ENCODE results near the gene PARP14.
"Not testable (repeated sequence)": the region's sequence is repeated elsewhere in the genome, so short reads cannot be mapped to it uniquely, and the experiment has no call there.

PARP14 gene

DNA sequence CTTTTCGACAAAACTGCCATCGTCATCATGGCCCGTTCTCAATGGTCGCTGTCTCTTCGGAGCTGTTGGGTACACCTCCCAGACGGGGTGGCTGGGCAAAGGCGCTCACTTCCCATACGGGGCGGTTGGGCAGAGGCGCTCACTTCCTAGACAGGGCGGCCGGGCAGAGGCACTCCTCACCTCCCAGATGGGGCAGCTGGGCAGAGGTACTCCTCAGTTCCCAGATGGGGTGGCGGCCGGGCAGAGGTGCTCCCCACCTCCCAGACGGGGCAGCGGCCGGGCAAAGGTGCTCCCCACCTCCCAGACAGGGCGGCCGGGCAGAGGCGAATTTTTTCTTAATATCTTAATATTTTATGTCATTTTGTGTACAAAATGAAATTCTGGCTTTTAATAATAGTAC lies 44.5 kb downstream of the PARP14 start:
- DNase-seq = no peak

DNA sequence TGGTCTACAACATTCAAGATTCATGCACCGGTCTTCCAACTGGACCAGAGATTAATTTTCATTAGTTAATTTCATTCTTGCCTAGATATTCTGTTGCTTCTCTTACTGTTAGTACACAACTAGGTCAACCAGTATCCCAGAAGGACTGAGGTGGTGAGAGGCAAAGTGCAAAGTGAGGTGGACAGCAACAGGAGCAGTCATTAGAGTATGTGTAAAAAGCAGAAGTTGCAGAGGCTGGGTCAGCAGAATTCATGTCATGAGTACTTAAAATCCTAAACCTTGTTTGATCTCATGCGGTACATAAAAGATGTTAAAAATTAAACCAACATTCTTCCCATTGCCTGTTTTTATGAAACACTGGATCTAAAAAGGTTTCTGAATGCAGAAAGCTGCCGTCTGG lies 46.7 kb downstream of the PARP14 start:
- DNase-seq = no peak

DNA sequence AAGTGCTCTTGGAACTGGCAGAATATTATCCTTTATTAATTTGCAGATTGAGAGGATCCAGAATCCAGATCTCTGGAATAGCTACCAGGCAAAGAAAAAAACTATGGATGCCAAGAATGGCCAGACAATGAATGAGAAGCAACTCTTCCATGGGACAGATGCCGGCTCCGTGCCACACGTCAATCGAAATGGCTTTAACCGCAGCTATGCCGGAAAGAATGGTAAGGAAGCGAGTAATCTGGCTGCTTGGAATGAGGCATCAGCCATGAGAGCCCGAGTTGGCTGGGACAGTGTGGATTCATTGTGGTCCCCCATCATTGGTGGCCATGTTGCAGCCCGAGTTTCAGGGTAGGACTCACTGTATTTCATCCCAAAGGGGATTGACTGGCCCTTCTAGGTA lies 47.1 kb downstream of the PARP14 start:
- no peak for DNase-seq

DNA sequence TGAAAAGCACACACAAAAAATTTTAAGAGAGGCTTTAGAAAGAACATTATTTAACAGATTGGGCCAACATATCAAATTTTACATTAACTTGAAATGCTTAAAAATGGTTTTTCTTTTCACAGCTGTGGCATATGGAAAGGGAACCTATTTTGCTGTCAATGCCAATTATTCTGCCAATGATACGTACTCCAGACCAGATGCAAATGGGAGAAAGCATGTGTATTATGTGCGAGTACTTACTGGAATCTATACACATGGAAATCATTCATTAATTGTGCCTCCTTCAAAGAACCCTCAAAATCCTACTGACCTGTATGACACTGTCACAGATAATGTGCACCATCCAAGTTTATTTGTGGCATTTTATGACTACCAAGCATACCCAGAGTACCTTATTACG lies 47.5 kb downstream of the PARP14 start:
- no peak for DNase-seq

DNA sequence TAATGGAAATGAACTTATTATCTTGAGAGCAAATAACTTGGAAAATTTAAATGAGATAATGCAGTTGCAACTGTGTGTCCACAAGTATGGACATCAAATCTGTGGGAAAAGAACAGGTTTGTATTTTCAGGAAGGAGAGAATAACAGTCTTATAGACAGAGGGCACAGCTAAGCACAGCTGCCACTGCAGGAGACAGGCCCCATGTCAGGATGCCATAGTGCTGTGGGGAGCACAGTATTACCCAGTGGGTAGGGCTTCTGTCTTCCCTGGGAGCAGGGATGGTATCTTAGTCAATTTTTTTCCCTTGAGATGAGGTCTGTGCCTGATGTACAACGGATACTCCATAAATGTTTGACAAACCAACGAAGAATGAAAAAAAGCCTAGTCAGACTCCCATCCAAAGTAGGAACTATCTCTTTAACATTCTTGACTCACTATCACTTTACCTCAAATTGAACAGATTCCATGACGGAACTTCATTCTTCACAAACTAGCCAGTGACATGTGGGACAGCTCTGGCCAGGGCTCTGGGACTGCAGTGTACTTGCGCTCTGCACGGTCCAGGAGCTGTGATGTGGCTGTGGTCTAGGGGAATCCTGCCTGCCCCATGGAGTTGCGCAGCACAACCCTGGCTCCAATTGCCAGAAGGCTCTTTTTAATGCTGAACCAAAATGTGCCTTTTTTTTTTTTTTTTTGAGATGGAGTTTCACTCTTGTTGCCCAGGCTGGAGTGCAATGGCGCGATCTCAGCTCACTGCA lies 48.3 kb downstream of the PARP14 start:
- no peak for DNase-seq

DNA sequence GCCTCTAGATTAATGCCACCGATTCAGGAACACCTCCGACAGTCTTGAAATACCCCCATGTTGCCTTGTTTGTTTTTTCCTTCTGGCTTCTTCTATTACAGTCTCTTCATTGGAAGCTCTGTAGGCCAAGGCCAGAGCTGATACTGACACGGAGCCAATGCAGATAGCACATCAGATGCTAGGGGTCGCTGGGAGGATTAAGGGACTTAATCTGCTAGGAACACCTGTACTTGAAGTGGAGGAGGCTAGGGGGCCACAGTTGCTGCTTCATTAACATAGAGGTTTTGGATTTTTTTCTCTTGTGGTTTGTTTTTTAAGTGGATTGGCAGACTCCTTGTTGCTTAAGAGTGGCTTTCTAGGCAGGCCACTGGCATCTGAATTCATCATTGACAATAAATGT lies 49.6 kb downstream of the PARP14 start:
- no peak for DNase-seq

DNA sequence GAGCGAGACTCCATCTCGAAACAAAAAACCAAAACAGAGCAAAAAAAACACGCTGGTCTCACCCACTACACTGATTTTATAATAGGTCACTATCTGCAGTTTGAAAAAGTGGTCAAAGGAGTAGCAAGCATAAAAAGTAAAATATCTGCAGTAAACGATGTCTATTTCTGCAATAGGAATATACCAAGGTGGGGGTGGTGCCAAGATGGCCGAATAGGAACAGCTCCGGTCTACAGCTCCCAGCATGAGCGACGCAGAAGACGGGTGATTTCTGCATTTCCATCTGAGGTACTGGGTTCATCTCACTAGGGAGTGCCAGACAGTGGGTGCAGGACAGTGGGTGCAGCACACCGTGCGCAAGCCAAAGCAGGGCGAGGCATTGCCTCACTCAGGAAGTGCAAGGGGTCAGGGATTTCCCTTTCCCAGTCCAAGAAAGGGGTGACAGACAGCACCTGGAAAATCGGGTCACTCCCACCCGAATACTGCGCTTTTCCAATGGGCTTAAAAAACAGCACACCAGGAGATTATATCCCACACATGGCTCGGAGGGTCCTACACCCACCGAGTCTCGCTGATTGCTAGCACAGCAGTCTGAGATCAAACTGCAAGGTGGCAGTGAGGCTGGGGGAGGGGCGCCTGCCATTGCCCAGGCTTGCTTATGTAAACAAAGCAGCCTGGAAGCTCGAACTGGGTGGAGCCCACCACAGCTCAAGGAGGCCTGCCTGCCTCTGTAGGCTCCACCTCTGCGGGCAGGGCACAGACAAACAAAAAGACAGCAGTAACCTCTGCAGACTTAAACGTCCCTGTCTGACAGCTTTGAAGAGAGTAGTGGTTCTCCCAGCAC lies 52.3 kb downstream of the PARP14 start:
- DNase-seq = not testable (repeated sequence)

DNA sequence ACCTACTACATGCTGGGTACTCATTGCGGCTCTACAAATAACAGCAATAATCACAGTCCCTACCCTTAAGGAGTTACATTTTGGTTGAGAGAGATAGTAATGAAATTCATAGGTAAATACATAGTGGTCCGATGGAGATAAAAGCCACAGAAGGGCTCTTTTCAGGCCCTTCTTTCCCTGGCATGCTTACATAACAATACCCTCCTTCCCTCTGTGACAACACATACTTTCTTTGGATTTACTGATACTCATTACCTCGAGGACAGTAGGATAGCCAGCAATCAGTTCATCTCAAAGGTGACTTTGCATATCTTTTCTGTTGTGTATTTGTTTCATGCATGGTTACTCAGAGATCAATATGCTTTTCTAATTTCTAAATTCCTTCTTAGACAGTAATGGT lies 58.5 kb downstream of the PARP14 start:
- DNase-seq = no peak

DNA sequence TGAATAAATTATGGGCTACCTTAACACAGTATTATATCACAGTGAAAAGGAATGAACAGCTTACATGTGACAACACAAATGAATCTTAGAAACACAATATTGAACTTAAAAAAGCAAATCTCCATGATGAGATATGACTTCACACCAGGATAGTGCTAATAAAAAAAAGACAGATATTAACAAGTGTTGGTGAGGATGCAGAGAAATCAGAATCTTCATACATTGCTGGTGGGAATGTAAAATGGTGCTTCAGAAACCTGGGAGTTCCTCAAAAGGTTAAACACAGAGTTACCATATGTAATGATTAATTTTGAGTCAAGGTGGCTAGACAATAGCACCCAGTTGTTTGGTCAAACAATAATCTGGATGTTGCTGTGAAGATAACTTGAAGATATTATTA lies 61.6 kb downstream of the PARP14 start:
- no peak for DNase-seq

DNA sequence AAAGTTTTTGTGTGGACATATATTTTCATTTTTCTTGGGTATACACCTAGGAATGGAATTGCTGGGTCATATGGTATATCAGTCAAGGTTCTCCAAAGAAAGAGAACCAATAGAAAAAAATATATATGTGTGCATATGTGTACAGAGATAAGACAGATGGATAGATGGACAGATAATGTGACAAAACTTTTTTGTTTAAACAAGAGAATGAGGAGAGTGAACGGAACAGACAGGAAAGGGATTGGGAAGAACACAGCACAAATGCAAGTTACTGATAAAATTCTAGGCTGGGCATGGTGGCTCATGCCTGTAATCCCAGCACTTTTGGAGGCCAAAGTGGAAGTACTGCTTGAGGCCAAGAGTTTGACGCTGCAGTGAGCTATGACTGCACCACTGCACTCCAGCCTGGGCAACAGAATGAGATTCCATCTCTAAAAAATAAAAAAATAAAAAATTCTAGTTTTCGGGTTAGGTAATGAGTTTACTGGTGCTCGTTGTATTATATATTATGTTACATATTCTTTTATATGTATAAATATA lies 63.0 kb downstream of the PARP14 start:
- no peak for DNase-seq

DNA sequence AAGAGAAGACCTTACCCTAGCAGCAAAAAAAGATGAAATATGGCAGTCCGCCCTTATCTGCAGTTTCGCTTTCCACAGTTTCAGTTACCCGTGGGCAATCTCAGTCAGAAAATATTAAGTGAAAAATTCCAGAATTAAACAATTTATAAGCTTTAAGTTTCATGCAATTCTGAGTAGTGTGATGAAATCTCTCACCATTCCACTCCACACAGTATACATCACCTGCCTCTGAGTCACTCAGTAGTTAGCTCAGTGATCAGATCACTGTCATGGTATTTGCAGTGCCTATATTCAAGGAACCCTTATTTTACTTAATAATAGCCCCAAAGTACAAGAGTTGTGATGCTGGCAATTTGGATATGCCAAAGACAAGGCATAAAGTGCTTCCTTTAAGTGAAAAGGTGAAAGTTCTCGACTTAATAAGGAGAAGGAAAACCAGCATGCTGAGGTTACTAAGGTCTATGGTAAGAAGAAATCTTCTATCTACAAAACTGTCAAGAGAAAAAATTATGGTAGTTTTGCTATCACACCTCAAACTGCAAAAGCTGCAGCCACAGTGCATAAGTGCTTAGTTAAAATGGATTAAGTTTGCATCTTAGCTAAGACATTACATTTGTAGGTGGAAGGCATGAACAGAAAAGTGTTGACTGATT lies 64.9 kb downstream of the PARP14 start:
- no peak for DNase-seq

DNA sequence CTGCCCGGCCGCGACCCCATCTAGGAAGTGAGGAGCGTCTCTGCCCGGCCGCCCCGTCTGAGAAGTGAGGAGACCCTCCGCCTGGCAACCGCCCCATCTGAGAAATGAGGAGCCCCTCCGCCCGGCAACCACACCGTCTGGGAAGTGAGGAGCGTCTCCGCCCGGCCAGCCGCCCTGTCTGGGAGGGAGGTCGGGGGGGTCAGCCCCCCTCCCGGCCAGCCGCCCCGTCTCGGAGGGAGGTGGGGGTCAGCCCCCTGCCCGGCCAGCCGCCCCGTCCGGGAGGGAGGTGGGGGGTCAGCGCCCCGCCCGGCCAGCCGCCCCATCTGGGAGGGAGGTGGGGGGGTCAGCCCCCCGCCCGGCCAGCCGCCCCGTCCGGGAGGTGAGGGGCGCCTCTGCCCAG lies 66.7 kb downstream of the PARP14 start:
- not testable (repeated sequence) for DNase-seq

DNA sequence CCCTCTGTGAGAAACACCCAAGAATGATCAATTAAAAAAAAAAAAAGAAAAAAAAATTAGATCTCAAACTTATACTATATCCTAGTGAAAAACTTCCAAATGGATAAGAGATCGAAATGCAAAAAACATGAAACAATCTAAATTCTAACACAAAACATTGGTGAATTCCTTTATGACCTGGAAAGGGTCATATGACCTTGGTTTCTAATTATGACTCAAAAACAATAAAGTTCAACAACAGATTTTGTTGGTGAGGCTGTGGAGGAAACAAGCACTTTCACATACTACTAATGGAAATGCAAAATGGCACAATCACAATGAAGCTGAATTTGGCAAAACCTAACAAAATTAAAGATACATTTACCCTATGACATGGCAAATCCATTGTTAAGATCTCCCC lies 67.7 kb downstream of the PARP14 start:
- no peak for DNase-seq

DNA sequence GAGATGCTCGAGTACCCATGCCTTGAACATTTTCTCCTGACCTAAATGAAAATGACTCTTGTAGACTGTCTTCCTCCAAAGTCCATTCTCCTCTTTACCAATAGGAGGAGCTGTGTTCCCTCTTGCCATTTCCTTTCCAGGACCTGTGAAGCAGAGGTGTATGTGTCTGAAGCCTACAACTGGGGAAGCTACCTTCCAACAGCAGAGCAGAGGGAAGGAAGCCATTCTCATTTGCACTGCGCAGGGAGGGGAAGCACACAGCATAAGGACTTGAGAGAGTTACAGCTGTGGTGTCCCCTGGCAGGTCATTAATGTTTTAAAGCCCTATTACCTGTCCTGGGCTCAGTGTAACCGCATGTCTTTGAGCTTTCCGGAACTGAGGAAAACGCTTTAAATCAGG lies 74.3 kb downstream of the PARP14 start:
- DNase-seq = peak; percentile 63

DNA sequence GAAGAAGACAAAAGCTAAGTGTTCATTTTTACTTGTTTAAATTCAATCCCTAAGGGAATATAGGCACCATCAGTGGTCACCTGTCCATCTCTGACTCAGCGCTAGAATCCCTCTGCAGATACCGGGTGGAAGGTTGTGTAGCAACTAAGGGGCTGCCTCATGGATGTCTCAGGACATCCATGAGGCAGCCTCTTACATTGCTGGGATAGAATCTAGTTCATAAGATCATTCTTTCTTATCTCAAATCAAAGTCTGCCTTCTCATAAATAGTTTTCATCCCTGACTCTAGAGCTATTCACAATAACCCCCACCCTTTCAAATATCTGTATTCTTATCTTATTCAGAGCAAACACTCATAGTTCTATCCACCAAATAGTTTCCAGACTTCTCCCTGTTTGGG lies 74.9 kb downstream of the PARP14 start:
- no peak for DNase-seq

DNA sequence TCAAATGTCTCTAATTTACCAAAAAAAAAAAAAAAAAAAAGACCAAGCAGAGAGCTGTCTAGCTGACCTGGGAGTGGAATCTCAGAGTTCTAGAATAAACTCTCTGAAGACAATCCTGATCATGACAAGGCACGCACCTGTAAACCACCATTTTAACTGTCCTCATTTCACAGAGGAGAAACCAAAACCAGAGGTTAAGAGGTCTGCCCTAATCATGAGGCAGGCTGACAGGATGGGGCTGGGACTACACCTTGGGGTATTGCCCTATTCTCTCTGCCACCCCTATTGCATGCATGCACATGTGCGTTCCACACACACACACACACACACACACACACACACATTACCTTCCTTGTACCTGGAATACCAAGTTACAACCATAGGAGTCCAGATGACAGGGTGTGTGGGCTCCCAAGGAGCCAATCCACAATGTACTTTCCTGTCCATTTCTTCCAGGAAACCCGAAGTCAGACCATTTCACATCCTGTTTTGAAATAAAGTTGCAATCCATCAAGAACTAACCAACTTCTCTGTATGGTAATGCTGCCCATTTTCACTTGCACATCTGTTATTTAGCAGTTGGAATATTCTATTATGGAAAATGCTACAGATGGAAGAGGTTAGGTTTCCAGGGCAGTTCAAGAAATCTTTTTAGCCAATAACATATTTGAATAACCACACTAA lies 78.4 kb downstream of the PARP14 start:
- no peak for DNase-seq

DNA sequence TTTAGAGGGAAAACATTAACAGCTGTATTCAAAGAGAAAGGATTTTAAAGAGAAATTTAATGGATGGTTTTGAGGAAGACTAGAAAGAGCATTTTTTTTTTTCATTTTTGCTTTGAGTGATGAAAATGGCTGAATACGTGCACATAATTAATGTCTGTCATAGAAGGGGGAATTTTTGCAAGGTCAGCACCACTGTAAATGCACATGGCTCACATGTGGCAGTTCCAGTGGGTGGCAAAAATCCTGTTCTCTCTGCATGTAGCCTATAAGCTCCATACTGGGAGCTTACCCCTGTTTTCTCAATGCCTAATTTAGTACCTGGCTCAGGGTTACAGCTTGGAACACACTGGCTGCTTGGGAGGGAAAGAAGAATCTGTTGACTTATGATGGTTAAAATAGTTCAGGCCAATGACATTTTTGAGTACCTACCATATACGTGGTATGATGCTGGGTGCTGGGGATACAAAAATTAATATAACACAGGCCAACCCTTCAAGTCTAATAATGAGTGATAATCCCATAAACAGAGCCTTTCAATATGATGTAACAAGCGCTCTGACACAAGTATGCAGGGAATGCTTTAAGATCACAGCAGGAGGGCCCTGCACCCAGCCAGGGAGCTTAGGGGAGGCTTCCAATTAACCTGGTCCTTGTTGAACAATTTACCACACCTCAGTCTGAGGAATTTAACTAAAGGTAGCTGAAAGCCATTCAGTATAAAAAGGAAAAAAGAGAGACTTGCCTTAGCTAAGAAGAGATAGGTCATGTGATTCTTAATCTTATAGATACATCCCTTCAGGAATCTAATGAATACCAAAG lies 80.0 kb downstream of the PARP14 start:
- DNase-seq = no peak

DNA sequence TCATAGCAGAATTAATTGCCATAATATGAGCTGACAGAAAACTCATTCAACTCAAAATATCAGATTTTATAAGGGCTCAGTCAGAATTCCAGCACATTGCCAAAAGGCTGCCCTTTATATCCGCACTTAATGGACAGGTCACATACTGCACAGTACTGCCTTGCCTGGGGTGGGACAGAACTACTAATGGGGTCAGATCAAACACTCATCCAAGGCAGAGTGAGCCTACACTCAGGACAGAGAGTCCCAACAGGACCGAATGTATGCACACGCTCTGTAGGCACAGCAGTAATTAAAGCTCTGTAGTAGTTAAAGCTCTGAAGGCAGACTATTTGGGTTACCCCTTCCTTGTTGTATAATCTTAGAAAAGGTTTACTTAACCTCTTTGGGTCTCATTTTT lies 85.8 kb downstream of the PARP14 start:
- no peak for DNase-seq

DNA sequence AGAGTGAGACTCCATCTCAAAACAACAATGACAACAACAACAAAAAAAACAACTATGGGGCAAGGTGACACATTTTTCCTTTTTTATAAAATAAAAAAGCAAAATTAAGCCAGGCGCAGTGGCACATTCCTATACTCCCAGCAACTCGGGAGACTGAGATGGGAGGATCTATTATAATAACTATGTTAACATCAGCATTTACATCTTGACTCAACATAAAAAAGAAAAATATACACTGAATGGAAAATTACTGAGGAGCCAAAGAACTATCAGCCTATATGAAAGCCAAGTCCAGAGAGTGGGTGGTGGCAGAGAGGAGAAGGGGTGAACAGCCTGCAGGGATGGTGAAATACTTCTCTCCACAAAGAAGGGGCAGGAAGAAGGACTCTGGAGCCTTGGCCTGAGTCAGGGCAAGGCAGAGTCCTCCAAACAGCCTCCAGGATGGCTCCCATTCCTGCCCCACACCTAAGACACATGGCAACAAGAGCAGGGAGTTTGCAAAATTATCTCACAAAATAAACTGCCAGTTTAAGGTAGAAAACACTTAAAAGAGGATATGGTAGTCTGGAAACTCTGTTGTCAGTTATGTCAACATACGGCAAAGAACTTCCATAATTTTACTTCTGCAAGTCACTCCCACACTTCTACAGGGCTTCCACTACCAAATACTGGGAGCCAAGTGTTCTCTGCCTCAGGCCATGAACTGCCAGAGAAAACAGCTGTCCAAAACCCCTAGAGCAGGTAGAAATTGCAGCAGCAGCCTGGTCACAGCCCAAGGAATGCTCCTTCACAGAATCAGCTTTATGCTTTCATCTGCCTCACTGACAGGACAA lies 87.1 kb downstream of the PARP14 start:
- no peak for DNase-seq

DNA sequence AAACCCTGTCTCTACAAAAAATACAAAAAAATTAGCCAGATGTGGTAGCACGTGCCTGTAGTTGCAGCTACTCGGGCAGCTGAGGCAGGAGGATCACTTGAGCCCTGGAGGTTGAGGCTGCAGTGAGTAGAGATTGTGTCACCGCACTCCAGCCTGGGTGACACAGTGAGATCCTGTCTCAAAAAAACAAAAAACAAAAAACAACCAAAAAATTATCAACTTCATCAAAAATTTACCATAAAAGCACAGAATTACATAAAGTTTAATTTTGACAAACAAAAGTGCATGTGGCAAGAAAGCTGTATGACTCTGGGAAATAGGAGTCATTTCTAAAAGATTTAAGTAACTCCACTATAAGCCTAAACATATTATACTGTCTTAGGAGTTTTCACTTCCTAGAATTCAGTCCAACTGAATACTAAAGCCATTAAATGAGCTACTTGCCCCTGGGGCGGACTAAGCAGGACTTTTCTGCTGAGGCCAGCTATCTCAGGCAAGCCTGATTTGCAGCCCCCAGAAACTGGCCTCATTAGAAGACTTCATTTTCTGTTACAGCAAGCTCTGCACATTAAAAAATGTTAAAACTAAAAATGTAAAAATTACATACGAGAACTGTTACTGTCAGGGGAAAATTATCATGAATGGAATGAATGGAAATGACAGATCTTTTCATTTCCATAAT lies 90.0 kb downstream of the PARP14 start:
- no peak for DNase-seq

DNA sequence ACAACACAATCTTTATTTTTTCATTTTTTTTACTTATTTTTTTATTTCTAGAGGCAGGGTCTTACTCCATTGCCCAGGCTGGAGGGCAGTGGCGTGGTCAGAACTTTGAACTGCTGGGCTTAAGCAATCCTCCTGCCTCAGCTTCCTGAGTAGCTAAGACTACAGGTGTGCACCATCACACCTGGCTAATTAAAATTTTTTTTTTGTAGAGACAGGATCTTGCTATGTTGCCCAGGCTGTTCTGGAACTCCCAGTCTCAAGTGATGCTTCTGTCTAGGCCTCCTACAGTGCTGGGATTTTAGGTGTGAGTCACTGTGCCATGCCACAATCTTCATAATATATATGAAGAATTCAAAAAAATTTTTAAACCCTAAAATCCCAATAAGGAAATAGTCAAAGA lies 92.2 kb downstream of the PARP14 start:
- DNase-seq = no peak

Data from activated CD4-positive, alpha-beta T cell treated with anti-CD3 and anti-CD28 coated beads, Interleukin-2, Interleukin-6, amounts not matched to agents 100 ng/mL and 50 ng/mL, durations not matched to agents 16 hours and 8 hours (primary cell).